Vagina (tissue), 2 donors: Measurements from ENCODE around the gene MACROD2.

Source experiments
- POLR2A ChIP-seq, 2 donors: fragments of 450-650 bp; IDR thresholded peaks; one replicate each; pipeline ENCODE4 v1.6.1; 2017; ENCODE audit warnings: antibody characterized with exemption in 2 of 2, mild to moderate bottlenecking in 2 of 2, moderate library complexity in 2 of 2
- POLR2AphosphoS5 ChIP-seq, 2 donors: sonication (generic); formaldehyde crosslinking; IDR thresholded peaks; one replicate each; pipeline ENCODE4 v1.9.0; 2017; ENCODE audit warnings: antibody characterized with exemption in 2 of 2, mild to moderate bottlenecking in 2 of 2, low read depth in 1 of 2; ENCODE audit not compliant: insufficient read depth in 1 of 2
- TF ChIP-seq, protein P1 (sequence below), 3 experiments: fragments of 450-650 bp in 2 of 3; fragments of 200-600 bp in 1 of 3; sonication (generic) in 1 of 3; IDR thresholded peaks; one replicate each; pipeline ENCODE4 v1.5.1; 2017 to 2019; ENCODE audit warnings: antibody characterized with exemption in 3 of 3, mild to moderate bottlenecking in 2 of 3, moderate library complexity in 2 of 3

DNA sequence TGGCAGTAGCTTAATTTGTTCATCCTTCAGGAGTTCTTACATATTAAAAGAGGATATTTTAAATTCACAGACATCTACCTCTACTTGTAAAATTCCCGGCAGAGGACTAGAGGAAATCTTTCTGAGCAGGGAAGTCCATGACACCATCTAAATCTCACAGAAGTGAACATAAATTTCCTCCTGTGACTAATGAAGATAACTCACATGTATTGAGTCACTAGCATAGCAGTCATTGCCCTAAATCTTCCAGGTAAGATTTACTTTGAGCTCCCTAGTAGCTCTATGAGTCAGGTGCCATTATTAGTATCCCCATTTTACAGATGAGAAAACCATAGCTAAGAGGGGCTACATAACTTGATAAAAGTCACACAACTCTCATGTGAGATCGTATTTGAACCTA is 1400.7 kb downstream of the MACROD2 start:
- TF ChIP-seq, protein P1, sequence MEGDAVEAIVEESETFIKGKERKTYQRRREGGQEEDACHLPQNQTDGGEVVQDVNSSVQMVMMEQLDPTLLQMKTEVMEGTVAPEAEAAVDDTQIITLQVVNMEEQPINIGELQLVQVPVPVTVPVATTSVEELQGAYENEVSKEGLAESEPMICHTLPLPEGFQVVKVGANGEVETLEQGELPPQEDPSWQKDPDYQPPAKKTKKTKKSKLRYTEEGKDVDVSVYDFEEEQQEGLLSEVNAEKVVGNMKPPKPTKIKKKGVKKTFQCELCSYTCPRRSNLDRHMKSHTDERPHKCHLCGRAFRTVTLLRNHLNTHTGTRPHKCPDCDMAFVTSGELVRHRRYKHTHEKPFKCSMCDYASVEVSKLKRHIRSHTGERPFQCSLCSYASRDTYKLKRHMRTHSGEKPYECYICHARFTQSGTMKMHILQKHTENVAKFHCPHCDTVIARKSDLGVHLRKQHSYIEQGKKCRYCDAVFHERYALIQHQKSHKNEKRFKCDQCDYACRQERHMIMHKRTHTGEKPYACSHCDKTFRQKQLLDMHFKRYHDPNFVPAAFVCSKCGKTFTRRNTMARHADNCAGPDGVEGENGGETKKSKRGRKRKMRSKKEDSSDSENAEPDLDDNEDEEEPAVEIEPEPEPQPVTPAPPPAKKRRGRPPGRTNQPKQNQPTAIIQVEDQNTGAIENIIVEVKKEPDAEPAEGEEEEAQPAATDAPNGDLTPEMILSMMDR (IDR thresholded peaks at IDR 0.05), result no peak
- TF ChIP-seq POLR2AphosphoS5 (IDR thresholded peaks at IDR 0.05; ENCODE audit: insufficient read depth in 1 of 2, low read depth in 1 of 2) (no peak), POLR2A (IDR thresholded peaks at IDR 0.05) (no peak)
